ENCODE data around the gene LARP4. TPM values are rescaled to one million over a fixed set of nuclear protein-coding genes. Genes with fewer than 3 reads are reported as not detected.
A peak's percentile ranks its signal among the peaks of the same experiment; 100 is the strongest.

LARP4 gene
- total RNA-seq, 2 donors from 2014 or later, result 53.3 to 53.8 TPM

- Histone ChIP-seq H3K27ac (peak overlapping the region; percentile 2), H3K9ac (ENCODE audit: low read depth in 2 of 2, low read length in 2 of 2) (no peak overlapping the region), H3K9me3 (no peaks in the 10 kb centered on the region), H3K4me3 (no peak overlapping the region), H3K27me3 (no peaks in the 10 kb centered on the region), H3K4me1 (peaks cover 12% of the 10 kb centered on the region), H3K36me3 (no peaks in the 10 kb centered on the region)
- no peak for DNase-seq
- intact Hi-C loops (cut with DNase I), result loop anchor here (10.0 kb wide), 1 partner anchor 226 kb away; no protein-coding TSS in a partner anchor
- no peak for TF ChIP-seq CTCF (IDR thresholded peaks at IDR 0.05)
Measured at GRCh38 chr12:50508970-50509663, 108.4 kb downstream of the LARP4 start.

- Histone ChIP-seq H3K27me3 (no peaks in the 10 kb centered on the region), H3K9ac (ENCODE audit: low read depth in 2 of 2, low read length in 2 of 2) (no peak overlapping the region), H3K4me1 (peaks cover 12% of the 10 kb centered on the region), H3K4me3 (no peak overlapping the region), H3K36me3 (no peaks in the 10 kb centered on the region), H3K9me3 (no peaks in the 10 kb centered on the region), H3K27ac (no peak overlapping the region)
- no peak for DNase-seq
- intact Hi-C loops (cut with DNase I), result no loop called here
- no peak for TF ChIP-seq CTCF (IDR thresholded peaks at IDR 0.05)
Measured at GRCh38 chr12:50514526-50515276, 114.0 kb downstream of the LARP4 start.

- no peak overlapping the region for H3K9ac ChIP-seq (ENCODE audit: low read depth in 2 of 2, low read length in 2 of 2)
- no peaks in the 10 kb centered on the region for H3K36me3 ChIP-seq
- H3K9me3 ChIP-seq, result no peaks in the 10 kb centered on the region
- no peak for DNase-seq
- no peak for TF ChIP-seq CTCF (IDR thresholded peaks at IDR 0.05)
- no peak overlapping the region for H3K4me3 ChIP-seq
- peaks cover 12% of the 10 kb centered on the region for H3K4me1 ChIP-seq
- H3K27me3 ChIP-seq, result no peaks in the 10 kb centered on the region
- intact Hi-C loops (cut with DNase I), result no loop called here
- H3K27ac ChIP-seq, result no peak overlapping the region
Measured at GRCh38 chr12:50515587-50515986, 114.9 kb downstream of the LARP4 start.

GRCh38 chr12:50517421-50518048 lies 116.8 kb downstream of the LARP4 start:
- Histone ChIP-seq H3K27me3 (no peaks in the 10 kb centered on the region), H3K9ac (ENCODE audit: low read depth in 2 of 2, low read length in 2 of 2) (no peak overlapping the region), H3K4me3 (no peak overlapping the region), H3K9me3 (no peaks in the 10 kb centered on the region), H3K27ac (peak overlapping the region; percentile 64), H3K36me3 (no peaks in the 10 kb centered on the region), H3K4me1 (peaks cover 12% of the 10 kb centered on the region)
- intact Hi-C loops (cut with DNase I), result no loop called here
- DNase-seq, result no peak
- TF ChIP-seq CTCF (IDR thresholded peaks at IDR 0.05), result no peak

- peak overlapping the region; percentile 64 for H3K27ac ChIP-seq
- H3K4me1 ChIP-seq, result peaks cover 12% of the 10 kb centered on the region
Measured at GRCh38 chr12:50518090-50518489, 117.4 kb downstream of the LARP4 start.

More at GRCh38 chr12:50518090-50518489, 117.4 kb downstream of the LARP4 start:
- TF ChIP-seq CTCF (IDR thresholded peaks at IDR 0.05), result no peak
- intact Hi-C loops (cut with DNase I), result no loop called here
- Histone ChIP-seq H3K9me3 (no peaks in the 10 kb centered on the region), H3K9ac (ENCODE audit: low read depth in 2 of 2, low read length in 2 of 2) (no peak overlapping the region), H3K36me3 (no peaks in the 10 kb centered on the region), H3K27me3 (no peaks in the 10 kb centered on the region), H3K4me3 (no peak overlapping the region)
- no peak for DNase-seq
